Psoas muscle (tissue), 8 donors: ENCODE measurements around the gene PPIB. TPM values are rescaled to one million over a fixed set of nuclear protein-coding genes. Genes with fewer than 3 reads are reported as not detected.

ENCODE experiments used
- ATAC-seq, 4 donors: fragments of 200-7000 bp; cut with Tn5 transposase; one replicate each; pipeline ENCODE4 v1.9.1; 2020; ENCODE audit warnings: moderate library complexity in 3 of 4, mild to moderate bottlenecking in 2 of 4
- DNase-seq, 2 donors: peaks; one replicate each; pipeline ENCODE4 v3.0.0-alpha.2; 2020
- H3K27ac ChIP-seq: fragments of 200-600 bp; one replicate; pipeline ENCODE4 v1.8.0; 2022
- H3K27me3 ChIP-seq, 3 donors: fragments of 200-600 bp in 1 of 3; one replicate each; pipeline versions ENCODE4 v1.6.1 to v1.8.0; 2013 to 2022; ENCODE audit warnings: low read length in 2 of 3, mild to moderate bottlenecking in 2 of 3, moderate library complexity in 1 of 3; ENCODE audit not compliant: insufficient read depth in 3 of 3
- H3K36me3 ChIP-seq, 2 donors: fragments of 200-600 bp in 1 of 2; one replicate each; pipeline versions ENCODE4 v1.6.1 to v1.8.0; 2013 to 2022; ENCODE audit warnings: low read depth in 1 of 2, mild to moderate bottlenecking in 1 of 2, moderate library complexity in 1 of 2; ENCODE audit not compliant: insufficient read depth in 1 of 2
- H3K4me1 ChIP-seq: fragments of 200-600 bp; one replicate; pipeline ENCODE4 v1.8.0; 2022
- H3K4me3 ChIP-seq: fragments of 200-600 bp; one replicate; pipeline ENCODE4 v1.8.0; 2022; ENCODE audit warnings: mild to moderate bottlenecking
- H3K9me3 ChIP-seq: fragments of 200-600 bp; one replicate; pipeline ENCODE4 v1.8.0; 2022
- CTCF ChIP-seq: fragments of 200-600 bp; IDR thresholded peaks from one replicate; pipeline ENCODE4 v1.8.0; 2022; ENCODE audit warnings: antibody characterized with exemption
- WGBS, 3 donors: extraction: QIAGEN DNeasy Blood & Tissue Kit; methylation state at CpG; one replicate each; pipeline versions ENCODE4 v1.1.6 to v1.1.7; 2013; 5-methylcytosine and 5-hydroxymethylcytosine counted together
- intact Hi-C, 2 donors: fragments of 100-400 bp; cut with DNase I; formaldehyde crosslinking; loops; one replicate each; pipeline versions ENCODE4 v1.11.0 to v1.14.2; 2022
- polyA plus RNA-seq, 3 donors: library from polyadenylated mRNA; stranded (reverse); fragments of 200-250 nt; gene quantifications; one replicate each; pipeline ENCODE4 v1.2.3, GENCODE V29; 2013
- total RNA-seq, 4 donors: library from RNA; stranded (reverse); fragmentation: NEBNext Ultra II Directional in 2 of 4; extraction: Animal tissue kit (Norgen Biotek cat#: 25700) in 2 of 4; gene quantifications; one replicate each; pipeline versions ENCODE4 v1.2.1 to v1.2.4, GENCODE V29; 2021 to 2023
- donor health status: healthy with polysubstance abuse.
- donor health status: DM: no; HTN: no; CAD: no; lungs with moderate emphysema.
- donor health status: Bipolar disorder and iron deficiency.
- donor health status: healthy.
- donor health status: DM: yes; HTN: yes; CAD: no.
- donor health status: DM: no; HTN: no; CAD: no.
- donor health status: DM: no; HTN: no; CAD: no.
- donor health status: DM: yes; HTN: yes; CAD: no.

The PPIB gene
- total and polyA plus RNA-seq, 7 donors: 38.0 to 160 (median 51.4) TPM

DNA sequence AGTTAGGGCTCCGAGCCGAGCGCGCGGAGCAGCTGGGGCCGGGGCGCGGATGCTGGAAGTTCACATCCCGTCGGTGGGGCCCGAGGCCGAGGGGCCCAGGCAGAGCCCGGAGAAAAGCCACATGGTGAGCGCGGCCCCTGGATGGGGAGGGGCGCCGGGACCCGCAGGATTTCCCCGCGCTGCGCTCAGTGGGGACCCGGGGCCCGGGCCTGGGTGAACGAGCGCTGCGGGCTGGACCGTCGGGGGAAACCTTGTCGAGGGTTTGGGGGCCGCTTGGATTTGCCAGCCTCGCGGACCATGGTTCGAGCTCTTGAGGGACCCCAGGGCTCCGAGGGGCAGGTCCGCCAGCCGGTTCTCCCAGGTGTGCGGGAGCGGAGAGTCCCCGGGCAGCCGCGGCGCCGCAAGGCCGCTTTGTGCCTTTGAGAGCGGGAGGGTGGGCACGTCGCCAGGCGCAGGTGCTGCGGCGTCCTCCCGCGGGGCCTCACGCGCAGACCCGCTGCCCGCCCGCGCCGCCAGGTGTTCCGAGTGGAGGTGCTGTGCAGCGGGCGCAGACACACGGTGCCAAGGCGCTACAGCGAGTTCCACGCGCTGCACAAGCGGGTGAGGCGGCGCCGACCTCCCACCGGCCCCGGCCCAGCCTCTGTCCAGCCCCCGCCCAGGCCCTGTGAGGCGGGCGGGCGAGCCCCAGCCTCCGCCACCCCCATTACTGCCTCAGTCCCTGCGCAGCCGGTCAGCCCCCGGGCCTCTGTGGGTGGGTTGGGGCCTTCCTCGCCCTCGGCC, 10.9 kb downstream of the PPIB start, which contains the start of gene SNX22:
TSS of gene SNX22 (plus strand) at position 5 of the 780 bp plus-strand sequence. CDS start at position 50, 45 bp downstream.
- peaks cover 26% of the 10 kb centered on the region for H3K4me1 ChIP-seq
- intact Hi-C loops: no loop called here
- H3K4me3 ChIP-seq: peak within 1 kb of the TSS; percentile 68
- H3K27ac ChIP-seq: no peak within 1 kb of the TSS
- WGBS, 3 donors: 1 to 2% (median 2%) methylated on average over 56 to 83 of the region's 83 CpGs
- H3K27me3 ChIP-seq: peaks cover 0 to 15% (median 6%) of the 10 kb centered on the region in 3 donors
- ATAC-seq (peak in 2 of 4 donors; percentile 8 to 9), DNase-seq (peak in 1 of 2 donors; percentile 38)
- H3K9me3 ChIP-seq: no peaks in the 10 kb centered on the region
- peaks cover 0 to 32% of the 10 kb centered on the region in 2 donors for H3K36me3 ChIP-seq
- no peak for TF ChIP-seq CTCF

DNA sequence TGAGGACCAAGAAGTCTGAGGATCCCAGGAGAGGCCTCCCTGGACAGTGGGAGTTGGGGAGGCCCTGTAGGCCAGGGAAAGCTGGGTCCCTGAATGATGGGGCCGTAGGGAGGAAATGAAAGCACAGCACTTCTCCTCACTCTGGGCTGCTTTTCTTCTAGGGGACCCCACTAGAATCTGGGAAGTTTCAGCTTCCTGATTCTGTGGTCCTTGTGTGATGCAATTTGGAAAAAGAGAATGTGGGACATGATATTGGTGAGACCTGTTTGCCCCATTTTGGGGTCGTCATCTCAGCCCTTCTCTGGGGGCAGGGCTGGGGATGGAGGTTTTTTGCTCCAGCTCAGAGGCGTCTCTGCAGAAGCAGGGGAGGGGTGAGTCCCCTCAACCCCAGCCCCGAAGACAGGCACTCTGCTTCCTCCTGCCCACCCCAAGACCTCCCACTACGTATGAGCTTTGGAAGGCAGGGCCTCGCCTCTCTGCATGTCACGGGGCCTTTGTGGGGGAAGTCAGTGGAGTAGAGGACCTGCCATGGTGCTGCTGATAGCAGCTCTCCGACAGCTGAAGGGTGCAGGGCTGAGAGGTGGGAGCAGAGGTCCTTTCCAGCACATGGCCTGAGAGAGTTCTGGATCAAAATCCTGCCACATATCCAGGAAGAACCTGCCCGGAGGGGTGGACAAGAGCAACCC, 12.8 kb downstream of the PPIB start:
- Histone ChIP-seq H3K36me3 (peaks cover 0 to 22% of the 10 kb centered on the region in 2 donors), H3K9me3 (no peaks in the 10 kb centered on the region), H3K4me3 (no peak overlapping the region), H3K27ac (no peak overlapping the region), H3K27me3 (peaks cover 0 to 15% (median 6%) of the 10 kb centered on the region in 3 donors), H3K4me1 (peaks cover 26% of the 10 kb centered on the region)
- intact Hi-C loops: no loop called here
- no peak for TF ChIP-seq CTCF
- 71 to 81% (median 72%) methylated on average over 9 of the region's 9 CpGs for WGBS, 3 donors
- ATAC-seq: no peak
- no peak for DNase-seq

- no peak for ATAC-seq
Measured at GRCh38 chr15:64149424-64149823, 13.4 kb downstream of the PPIB start.

DNA sequence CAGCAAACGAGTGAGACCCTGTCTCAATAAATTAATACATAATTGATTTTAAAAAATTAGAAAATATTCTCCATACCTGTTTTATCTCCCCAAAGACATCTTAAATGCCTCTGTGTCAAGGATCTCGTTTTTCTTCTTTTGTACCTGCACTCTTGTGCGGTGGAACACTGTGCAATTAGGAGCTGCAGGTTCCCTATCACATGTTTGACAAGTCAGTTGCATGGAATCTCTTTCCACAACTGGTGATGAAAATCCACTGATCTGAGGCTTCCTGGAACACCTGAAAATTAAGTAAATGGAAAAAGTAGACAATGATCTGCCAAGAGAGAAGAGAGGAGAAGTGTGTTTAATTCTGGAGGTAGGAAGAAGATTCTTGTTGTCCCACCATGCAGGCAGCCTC, 14.2 kb downstream of the PPIB start:
- Histone ChIP-seq H3K27me3 (peaks cover 0 to 15% (median 6%) of the 10 kb centered on the region in 3 donors), H3K4me3 (no peak overlapping the region), H3K27ac (no peak overlapping the region), H3K9me3 (no peaks in the 10 kb centered on the region), H3K36me3 (peaks cover 0 to 23% of the 10 kb centered on the region in 2 donors), H3K4me1 (peaks cover 23% of the 10 kb centered on the region)
- intact Hi-C loops: no loop called here
- ATAC-seq: no peak
- TF ChIP-seq CTCF: no peak
- 83 to 89% (median 84%) methylated on average over 3 of the region's 3 CpGs for WGBS, 3 donors
- DNase-seq: no peak

More at GRCh38 chr15:64149424-64149823, 13.4 kb downstream of the PPIB start:
- H3K27ac ChIP-seq: no peak overlapping the region
- no peak for DNase-seq
- TF ChIP-seq CTCF: no peak
- peaks cover 26% of the 10 kb centered on the region for H3K4me1 ChIP-seq
- H3K27me3 ChIP-seq: peaks cover 0 to 15% (median 6%) of the 10 kb centered on the region in 3 donors
- no peaks in the 10 kb centered on the region for H3K9me3 ChIP-seq
- no peak overlapping the region for H3K4me3 ChIP-seq
- intact Hi-C loops: no loop called here
- H3K36me3 ChIP-seq: peaks cover 0 to 22% of the 10 kb centered on the region in 2 donors
